ENCODE measurements around the gene SHISAL2B. TPM values are rescaled to one million over a fixed set of nuclear protein-coding genes. Genes with fewer than 3 reads are reported as not detected.
A peak's percentile ranks its signal among the peaks of the same experiment; 100 is the strongest.

SHISAL2B gene
- not detected in 2 replicates for total RNA-seq

DNA sequence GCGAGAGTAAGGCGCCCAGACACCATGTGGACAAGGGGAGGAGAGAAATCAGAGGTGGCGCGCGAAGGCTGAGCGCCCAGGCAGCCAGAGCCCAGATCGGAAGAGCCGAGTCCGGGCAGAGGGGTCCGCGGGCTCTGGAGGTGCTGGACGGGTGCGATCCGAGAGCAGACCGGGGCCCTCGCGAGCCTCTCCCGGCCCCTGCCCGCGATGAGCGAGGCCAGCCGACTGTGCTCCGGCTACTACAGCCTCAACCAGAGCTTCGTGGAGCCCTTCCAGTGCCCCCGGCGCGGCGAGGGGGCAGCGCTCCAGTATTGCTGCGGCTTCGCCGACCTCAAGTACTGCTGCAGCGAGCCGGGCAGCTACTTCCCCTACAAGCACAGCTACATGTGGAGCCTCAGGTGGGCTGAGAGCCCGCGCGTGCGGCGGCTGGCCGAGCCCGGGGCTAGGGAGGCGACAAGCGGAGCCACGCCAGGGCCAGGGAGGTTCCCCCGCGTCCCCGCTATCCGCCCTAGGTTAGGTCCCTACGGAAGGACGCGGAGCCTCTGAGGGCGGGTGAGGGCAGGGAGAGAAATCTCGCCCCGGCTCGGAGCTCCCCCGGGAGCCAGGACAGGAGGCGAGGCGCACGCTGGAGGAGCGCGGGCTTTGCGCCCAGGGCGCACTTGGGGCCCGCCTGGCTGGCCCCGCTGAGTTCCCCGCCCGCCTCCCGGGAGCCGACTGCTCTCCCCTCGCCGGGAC lies at the start of gene SHISAL2B:
TSS of gene SHISAL2B (plus strand) at position 87 of the 735 bp plus-strand sequence. CDS start at position 208, 121 bp downstream.
- no peak for TF ChIP-seq CTCF (IDR thresholded peaks at IDR 0.05; ENCODE audit: insufficient read depth, low read depth, low read length)
- DNase-seq (ENCODE audit: low read depth), result peak; percentile 9
- H3K4me3 ChIP-seq (ENCODE audit: low read depth, low read length), result peak within 1 kb of the TSS; percentile 21

- TF ChIP-seq CTCF (IDR thresholded peaks at IDR 0.05; ENCODE audit: insufficient read depth, low read depth, low read length), result no peak
- DNase-seq (ENCODE audit: low read depth), result no peak
- H3K4me3 ChIP-seq (ENCODE audit: low read depth, low read length), result no peak overlapping the region
These were observed 45.5 kb upstream of the SHISAL2B start for GRCh38 chr5:64644831-64645230.

DNA sequence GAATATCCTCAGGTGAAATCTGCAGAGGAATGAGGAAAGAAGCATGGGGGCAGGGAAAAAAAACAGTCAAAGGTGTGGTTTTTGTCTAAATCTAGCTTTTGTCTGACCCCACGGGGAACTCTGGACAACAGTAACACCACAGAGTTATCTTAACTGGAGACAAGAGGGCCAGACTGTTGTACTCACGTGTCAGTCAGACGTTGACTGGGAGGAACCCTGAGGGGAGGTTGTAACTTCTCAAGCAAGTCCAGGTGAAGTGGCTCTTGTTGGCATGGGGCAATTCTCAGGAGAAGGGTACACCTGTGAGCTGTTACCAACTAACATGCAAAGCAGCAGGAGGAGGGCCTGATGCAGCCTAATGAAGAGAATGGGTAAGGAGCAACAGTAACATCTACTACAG lies 44.1 kb upstream of the SHISAL2B start:
- no peak for DNase-seq (ENCODE audit: low read depth)
- no peak overlapping the region for H3K4me3 ChIP-seq (ENCODE audit: low read depth, low read length)
- no peak for TF ChIP-seq CTCF (IDR thresholded peaks at IDR 0.05; ENCODE audit: insufficient read depth, low read depth, low read length)

DNA sequence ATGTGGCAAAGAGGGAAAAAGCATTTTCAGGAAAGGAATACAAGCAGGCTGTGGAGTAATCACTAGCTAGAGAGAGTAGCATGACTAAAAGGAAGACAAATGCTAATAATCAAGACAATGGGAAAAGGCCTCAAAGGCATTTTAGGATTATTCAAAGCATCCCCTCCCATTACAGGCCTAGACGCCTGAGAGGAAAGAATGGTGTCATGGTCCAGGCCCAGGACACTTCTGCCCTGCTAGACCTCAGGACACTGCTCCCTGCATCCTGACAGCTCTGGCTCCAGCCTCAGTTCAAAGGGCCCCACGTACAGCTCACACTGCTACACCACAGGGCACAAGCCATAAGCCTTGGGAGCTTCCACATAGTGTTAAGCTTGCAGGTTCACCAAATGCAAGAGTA lies 40.8 kb upstream of the SHISAL2B start:
- no peak for DNase-seq (ENCODE audit: low read depth)
- H3K4me3 ChIP-seq (ENCODE audit: low read depth, low read length), result no peak overlapping the region
- TF ChIP-seq CTCF (IDR thresholded peaks at IDR 0.05; ENCODE audit: insufficient read depth, low read depth, low read length), result no peak

GRCh38 chr5:64653766-64654560 lies 36.3 kb upstream of the SHISAL2B start:
- no peak for DNase-seq (ENCODE audit: low read depth)
- H3K4me3 ChIP-seq (ENCODE audit: low read depth, low read length), result no peak overlapping the region
- no peak for TF ChIP-seq CTCF (IDR thresholded peaks at IDR 0.05; ENCODE audit: insufficient read depth, low read depth, low read length)

- DNase-seq (ENCODE audit: low read depth), result no peak
- H3K4me3 ChIP-seq (ENCODE audit: low read depth, low read length), result no peak overlapping the region
- no peak for TF ChIP-seq CTCF (IDR thresholded peaks at IDR 0.05; ENCODE audit: insufficient read depth, low read depth, low read length)
These were observed 35.8 kb upstream of the SHISAL2B start for GRCh38 chr5:64654561-64654938.

Data from fibroblast of villous mesenchyme (primary cell).